Epithelial cell of prostate (primary cell): ENCODE data around the gene JAML.
A peak's percentile ranks its signal among the peaks of the same experiment; 100 is the strongest.

Experiments
- DNase-seq: peaks from one replicate; pipeline ENCODE4 v3.0.0-alpha.2; 2011; ENCODE audit warnings: low read depth, low spot score
- H3K27ac ChIP-seq: fragments of 450-650 bp; 2 replicates; pipeline ENCODE4 v1.5.1; 2017; ENCODE audit warnings: mild to moderate bottlenecking

The JAML gene

GRCh38 chr11:118224511-118225188 is at the start of gene JAML:
TSS of gene JAML (minus strand) at chr11:118225011. CDS start at chr11:118214866, 10,145 bp downstream.
- no peak for DNase-seq
- H3K27ac ChIP-seq: no peak within 1 kb of the TSS

GRCh38 chr11:118274186-118274585 is 49.4 kb upstream of the JAML start:
- peak overlapping the region; percentile 93 for H3K27ac ChIP-seq
- no peak for DNase-seq

GRCh38 chr11:118272001-118272400 is 47.2 kb upstream of the JAML start:
- DNase-seq: no peak
- H3K27ac ChIP-seq: no peak overlapping the region

- H3K27ac ChIP-seq: peak overlapping the region; percentile 91
Measured at GRCh38 chr11:118267486-118267885, 42.7 kb upstream of the JAML start.

GRCh38 chr11:118265954-118266353 is 41.1 kb upstream of the JAML start:
- H3K27ac ChIP-seq: peak overlapping the region; percentile 91
- DNase-seq: no peak

More at GRCh38 chr11:118267486-118267885, 42.7 kb upstream of the JAML start:
- no peak for DNase-seq

GRCh38 chr11:118264569-118265465 is 40.0 kb upstream of the JAML start:
- no peak for DNase-seq
- peak overlapping the region; percentile 91 for H3K27ac ChIP-seq

- DNase-seq: peak; percentile 90
- peak within 1 kb of the TSS; percentile 91 for H3K27ac ChIP-seq
Measured at GRCh38 chr11:118263695-118264568, 39.1 kb upstream of the JAML start, which contains the start of gene MPZL2. TSS of gene MPZL2 (minus strand) at chr11:118264297. CDS start at chr11:118264153, 144 bp downstream.

- DNase-seq: no peak
- peak overlapping the region; percentile 91 for H3K27ac ChIP-seq
Measured at GRCh38 chr11:118263112-118263511, 38.3 kb upstream of the JAML start.

- no peak for DNase-seq
- peak overlapping the region; percentile 91 for H3K27ac ChIP-seq
Measured at GRCh38 chr11:118260353-118260752, 35.5 kb upstream of the JAML start.

GRCh38 chr11:118259138-118259537 is 34.3 kb upstream of the JAML start:
- DNase-seq: no peak
- H3K27ac ChIP-seq: no peak overlapping the region

GRCh38 chr11:118258410-118258809 is 33.6 kb upstream of the JAML start:
- H3K27ac ChIP-seq: no peak overlapping the region
- no peak for DNase-seq

GRCh38 chr11:118252688-118253087 is 27.9 kb upstream of the JAML start:
- H3K27ac ChIP-seq: peak overlapping the region; percentile 97
- no peak for DNase-seq

- peak within 1 kb of the TSS; percentile 97 for H3K27ac ChIP-seq
- DNase-seq: peak; percentile 98
Measured at GRCh38 chr11:118251858-118252652, 27.2 kb upstream of the JAML start, which contains the start of gene MPZL3. TSS of gene MPZL3 (minus strand) at chr11:118252365. CDS start at chr11:118252294, 71 bp downstream.

- no peak for DNase-seq
- peak overlapping the region; percentile 56 for H3K27ac ChIP-seq
Measured at GRCh38 chr11:118247041-118247440, 22.2 kb upstream of the JAML start.

GRCh38 chr11:118245936-118246562 is 21.2 kb upstream of the JAML start:
- peak overlapping the region; percentile 56 for H3K27ac ChIP-seq

GRCh38 chr11:118243993-118244762 is 19.4 kb upstream of the JAML start:
- no peak for DNase-seq
- no peak overlapping the region for H3K27ac ChIP-seq

More at GRCh38 chr11:118245936-118246562, 21.2 kb upstream of the JAML start:
- DNase-seq: no peak

GRCh38 chr11:118243161-118243560 is 18.4 kb upstream of the JAML start:
- no peak overlapping the region for H3K27ac ChIP-seq

GRCh38 chr11:118241764-118242098 is 16.9 kb upstream of the JAML start:
- peak overlapping the region; percentile 85 for H3K27ac ChIP-seq
- DNase-seq: no peak

More at GRCh38 chr11:118243161-118243560, 18.4 kb upstream of the JAML start:
- DNase-seq: no peak
